Measurements from ENCODE around the gene CBLL2. TPM values are rescaled to one million over a fixed set of nuclear protein-coding genes. Genes with fewer than 3 reads are reported as not detected.

The CBLL2 gene
- total and polyA plus RNA-seq, 2 of the 4 experiments (the other 2 are of a cell fraction): not detected

- TF ChIP-seq SMC3 (IDR thresholded peaks at IDR 0.05; ENCODE audit: low read depth, low read length) (no peak), CEBPB (IDR thresholded peaks at IDR 0.05; ENCODE audit: low read depth, low read length) (peak; percentile 57), CTCF (conservative IDR thresholded peaks at IDR 0.05; ENCODE audit: low read depth, low read length) (no peak), RFX5 (IDR thresholded peaks at IDR 0.05; ENCODE audit: low read depth, low read length) (no peak), USF2 (IDR thresholded peaks at IDR 0.05; ENCODE audit: low read depth, low read length) (no peak), MAZ (IDR thresholded peaks at IDR 0.05; ENCODE audit: borderline replicate concordance, low read depth, low read length) (no peak), FOS (IDR thresholded peaks at IDR 0.05; ENCODE audit: low read depth, low read length) (no peak)
- Histone ChIP-seq H2BK5ac (ENCODE audit: low read depth, low read length, poor library complexity, severe bottlenecking) (no peak overlapping the region), H3K4ac (ENCODE audit: low read depth, low read length) (no peak overlapping the region), H3K23ac (ENCODE audit: low read depth, low read length) (no peak overlapping the region), H3K18ac (ENCODE audit: low read depth, low read length) (no peak overlapping the region), H2BK120ac (ENCODE audit: low read depth, low read length) (no peak overlapping the region), H2BK15ac (ENCODE audit: low read depth, low read length) (no peak overlapping the region), H2AFZ (replicated peaks; ENCODE audit: low read length, poor library complexity) (no peak overlapping the region), H3K9ac (ENCODE audit: low read depth, low read length) (no peak overlapping the region), H2AK9ac (replicated peaks; ENCODE audit: low read depth, low read length, poor library complexity) (no peak overlapping the region), H3K14ac (replicated peaks; ENCODE audit: low read depth, low read length) (no peak overlapping the region), H3K4me1 (ENCODE audit: control insufficient read depth, insufficient read depth, low read length) (no peaks in the 10 kb centered on the region; the same call in 1 of the 2 replicates), H3K9me3 (ENCODE audit: control insufficient read depth, insufficient read depth, low read length) (no peaks in the 10 kb centered on the region), H4K91ac (ENCODE audit: insufficient read depth, low read depth, low read length) (no peak overlapping the region), H3K4me2 (ENCODE audit: low read depth, low read length) (peak overlapping the region; percentile 36), H3K56ac (ENCODE audit: extremely low read depth, insufficient read depth, low read length) (no peak overlapping the region), H4K8ac (ENCODE audit: low read depth in 2 of 2, low read length in 2 of 2) (no peak overlapping the region), H3K79me1 (ENCODE audit: low read depth in 1 of 2, low read length in 2 of 2) (no peaks in the 10 kb centered on the region), H3K9me1 (ENCODE audit: insufficient read depth, low read length) (no peaks in the 10 kb centered on the region), H2BK20ac (ENCODE audit: low read depth, low read length) (no peak overlapping the region), H4K5ac (ENCODE audit: low read depth, low read length) (no peak overlapping the region), H2AK5ac (ENCODE audit: low read depth, low read length) (no peak overlapping the region), H3K27ac (ENCODE audit: insufficient read depth, low read length) (no peak overlapping the region), H4K20me1 (ENCODE audit: insufficient read depth, low read length) (no peaks in the 10 kb centered on the region), H3K36me3 (ENCODE audit: control insufficient read depth, insufficient read depth, low read length) (no peaks in the 10 kb centered on the region), H3K4me3 (ENCODE audit: insufficient read depth, low read depth, low read length) (no peak overlapping the region), H3K27me3 (ENCODE audit: control insufficient read depth, insufficient read depth, low read length) (no peaks in the 10 kb centered on the region; the same call in 1 of the 2 replicates)
- no TSS peak for BruUV-seq (replicated peaks)
- WGBS, 2 experiments (ENCODE audit: extremely low coverage in 2 of 2, insufficient read length in 1 of 2): no CpG with 5 or more reads among the region's 2 CpGs
- ChIA-PET CTCF (interaction anchor here (0.6 to 1.1 kb wide), 2 partner anchors 25 to 1562 kb away, joined by 3 to 4 read pairs; no protein-coding TSS in a partner anchor), POLR2A (ENCODE audit: unreplicated experiment) (no interaction called here)
- DNase-seq: peak; percentile 67
- ATAC-seq (ENCODE audit: low read depth): peak; percentile 60
- intact Hi-C loops (cut with micrococcal nuclease) (no loop called here), in situ Hi-C loops (cut with MboI; ENCODE audit: low sequenced_read_pairs) (no loop called here), dilution Hi-C loops (cut with HindIII; ENCODE audit: low sequenced_read_pairs, unreplicated experiment) (no loop called here)
Measured at GRCh38 chrX:22300130-22300529, 27.4 kb downstream of the CBLL2 start.
